KMS-11 (cell line): ENCODE measurements around the gene PRM1.

Experiments used
- H2AFZ ChIP-seq: fragments of 200-600 bp; sonication (generic); 2 replicates; pipeline ENCODE4 v1.6.1; 2016; ENCODE audit warnings: antibody characterized with exemption, mixed run types, low read depth
- H3K27ac ChIP-seq: fragments of 200-600 bp; sonication (generic); 2 replicates; pipeline ENCODE4 v1.6.1; 2016; ENCODE audit warnings: mild to moderate bottlenecking, mixed run types
- H3K27me3 ChIP-seq: fragments of 200-600 bp; sonication (generic); 2 replicates; pipeline ENCODE4 v1.6.1; 2017; ENCODE audit warnings: mild to moderate bottlenecking, low read depth, mixed run types, moderate library complexity; ENCODE audit not compliant: insufficient read depth
- H3K36me3 ChIP-seq: fragments of 200-600 bp; sonication (generic); 2 replicates; pipeline ENCODE4 v1.6.1; 2017; ENCODE audit warnings: mild to moderate bottlenecking, mixed run types; ENCODE audit not compliant: insufficient read depth
- H3K4me1 ChIP-seq: fragments of 200-600 bp; sonication (generic); 2 replicates; pipeline ENCODE4 v1.6.1; 2016; ENCODE audit warnings: mild to moderate bottlenecking, low read depth, mixed run types; ENCODE audit not compliant: poor library complexity, severe bottlenecking
- H3K4me2 ChIP-seq: fragments of 200-600 bp; sonication (generic); 2 replicates; pipeline ENCODE4 v1.7.0; 2016; ENCODE audit warnings: mild to moderate bottlenecking, mixed run types
- H3K4me3 ChIP-seq: fragments of 200-600 bp; sonication (generic); IDR thresholded peaks from 2 replicates; pipeline ENCODE4 v1.6.1; 2017; ENCODE audit warnings: low read depth, low read length, mixed read lengths; ENCODE audit not compliant: insufficient read depth
- H3K79me2 ChIP-seq: fragments of 200-600 bp; sonication (generic); 2 replicates; pipeline ENCODE4 v1.6.1; 2016; ENCODE audit warnings: low read depth, mixed run types; ENCODE audit not compliant: insufficient read depth
- H3K9ac ChIP-seq: fragments of 200-600 bp; sonication (generic); 2 replicates; pipeline ENCODE4 v1.6.1; 2016; ENCODE audit warnings: mild to moderate bottlenecking, mixed run types
- H4K20me1 ChIP-seq: fragments of 200-600 bp; sonication (generic); 2 replicates; pipeline ENCODE4 v1.6.1; 2016; ENCODE audit warnings: mild to moderate bottlenecking, mixed run types; ENCODE audit not compliant: insufficient read depth
- CTCF ChIP-seq: fragments of 200-600 bp; sonication (generic); conservative IDR thresholded peaks from 2 replicates; pipeline ENCODE4 v1.6.1; 2017; ENCODE audit warnings: low read depth, mild to moderate bottlenecking, antibody characterized with exemption, low read length, moderate library complexity, mixed read lengths

The PRM1 gene

GRCh38 chr16:11325404-11326083 is 44.4 kb upstream of the PRM1 start:
- no peak for TF ChIP-seq CTCF
- Histone ChIP-seq H2AFZ (no peak overlapping the region), H4K20me1 (no peaks in the 10 kb centered on the region), H3K4me1 (peaks cover 56% of the 10 kb centered on the region), H3K79me2 (no peaks in the 10 kb centered on the region), H3K4me3 (no peak overlapping the region), H3K36me3 (no peaks in the 10 kb centered on the region), H3K27me3 (0 out of 2 replicates have a peak, but pooled peaks cover under 1% of the 10 kb centered on the region), H3K27ac (no peak overlapping the region), H3K9ac (no peak overlapping the region), H3K4me2 (no peak overlapping the region)

GRCh38 chr16:11323551-11324336 is 42.6 kb upstream of the PRM1 start:
- Histone ChIP-seq H3K27me3 (no peaks in the 10 kb centered on the region), H3K4me2 (no peak overlapping the region), H3K4me3 (no peak overlapping the region), H3K4me1 (peaks cover 56% of the 10 kb centered on the region), H3K27ac (no peak overlapping the region), H3K79me2 (no peaks in the 10 kb centered on the region), H3K36me3 (no peaks in the 10 kb centered on the region), H2AFZ (no peak overlapping the region), H4K20me1 (no peaks in the 10 kb centered on the region), H3K9ac (no peak overlapping the region)
- TF ChIP-seq CTCF = no peak

GRCh38 chr16:11322823-11323222 is 41.7 kb upstream of the PRM1 start:
- no peak for TF ChIP-seq CTCF
- H3K9ac ChIP-seq = no peak overlapping the region
- H3K27ac ChIP-seq = no peak overlapping the region
- H3K4me2 ChIP-seq = no peak overlapping the region
- H4K20me1 ChIP-seq = no peaks in the 10 kb centered on the region
- H3K36me3 ChIP-seq = no peaks in the 10 kb centered on the region
- no peaks in the 10 kb centered on the region for H3K27me3 ChIP-seq
- no peak overlapping the region for H2AFZ ChIP-seq
- no peak overlapping the region for H3K4me3 ChIP-seq
- H3K79me2 ChIP-seq = no peaks in the 10 kb centered on the region
- H3K4me1 ChIP-seq = peaks cover 47% of the 10 kb centered on the region

- no peaks in the 10 kb centered on the region for H3K27me3 ChIP-seq
- H3K9ac ChIP-seq = no peak overlapping the region
- H3K4me1 ChIP-seq = peaks cover 39% of the 10 kb centered on the region
- H3K4me2 ChIP-seq = no peak overlapping the region
- no peak overlapping the region for H2AFZ ChIP-seq
- no peaks in the 10 kb centered on the region for H4K20me1 ChIP-seq
- no peak overlapping the region for H3K27ac ChIP-seq
- H3K79me2 ChIP-seq = no peaks in the 10 kb centered on the region
- H3K36me3 ChIP-seq = no peaks in the 10 kb centered on the region
- TF ChIP-seq CTCF = no peak
- no peak overlapping the region for H3K4me3 ChIP-seq
These were observed 40.5 kb upstream of the PRM1 start for GRCh38 chr16:11321662-11322061.
